GM18508 (cell line): ENCODE measurements around the gene FCHO2.

ENCODE experiments used
- ATAC-seq: cut with Tn5 transposase; IDR thresholded peaks from one replicate; pipeline ENCODE4 v1.9.1; 2021; ENCODE audit warnings: moderate number of reproducible peaks; ENCODE audit not compliant: insufficient read depth, unreplicated experiment

FCHO2 gene

GRCh38 chr5:73129143-73129542, 173.3 kb downstream of the FCHO2 start:
- ATAC-seq, result no peak

GRCh38 chr5:73130811-73131210, 175.0 kb downstream of the FCHO2 start:
- ATAC-seq, result no peak

GRCh38 chr5:73131711-73132425, 176.0 kb downstream of the FCHO2 start:
- no peak for ATAC-seq

- no peak for ATAC-seq
Observed at GRCh38 chr5:73132759-73133158, 176.9 kb downstream of the FCHO2 start.

- ATAC-seq, result no peak
Observed at GRCh38 chr5:73135021-73135420, 179.2 kb downstream of the FCHO2 start.

- ATAC-seq, result no peak
Observed at GRCh38 chr5:73135429-73136054, 179.7 kb downstream of the FCHO2 start.

- ATAC-seq, result no peak
Observed at GRCh38 chr5:73136055-73136562, 180.3 kb downstream of the FCHO2 start.

- no peak for ATAC-seq
Observed at GRCh38 chr5:73137563-73138530, 182.0 kb downstream of the FCHO2 start.

GRCh38 chr5:73139485-73139884, 183.6 kb downstream of the FCHO2 start:
- ATAC-seq, result no peak
